Measurements from ENCODE around the gene CDHR5. TPM values are rescaled to one million over a fixed set of nuclear protein-coding genes. Genes with fewer than 3 reads are reported as not detected.
A peak's percentile ranks its signal among the peaks of the same experiment; 100 is the strongest.

The CDHR5 gene
- total and polyA plus RNA-seq, 3 experiments from 2014 or later, result not detected

DNA sequence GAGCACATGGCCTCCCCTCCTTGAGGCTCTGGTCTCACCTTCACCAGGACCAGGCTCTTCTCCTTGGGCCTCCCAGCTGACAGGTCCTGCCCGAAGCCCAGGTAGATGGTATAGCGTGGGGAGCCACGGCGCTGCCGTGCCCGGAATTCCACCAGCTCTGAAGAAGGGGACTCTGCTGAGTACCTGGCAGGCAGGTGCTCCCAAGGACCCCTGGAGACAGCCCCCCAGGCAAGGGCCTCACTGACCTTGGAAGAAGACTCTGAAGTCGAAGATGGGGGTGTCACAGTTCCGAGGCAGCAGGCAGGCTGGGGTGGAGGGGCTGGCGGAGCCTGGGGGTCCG lies 11.8 kb downstream of the CDHR5 start:
- H3K27ac ChIP-seq (ENCODE audit: low read depth, low read length), result peak overlapping the region; percentile 14
- POLR2A ChIA-PET, result no interaction called here
- Mint-ChIP-seq H3K27ac (peak overlapping the region in 7 of 8 donors; percentile 3 to 98 (median 86)), H3K27me3 (no peaks in the 10 kb centered on the region), H3K36me3 (peaks cover 0 to 57% (median 2%) of the 10 kb centered on the region in 3 donors), H3K4me1 (peaks cover 0 to 29% (median 10%) of the 10 kb centered on the region in 3 donors), H3K4me3 (no peak overlapping the region), H3K9me3 (no peaks in the 10 kb centered on the region)
- DNase-seq, result no peak
- H3K4me1 ChIP-seq (ENCODE audit: insufficient read depth, low read length), result peaks cover 18% of the 10 kb centered on the region
- H3K9me3 ChIP-seq (ENCODE audit: low read length), result no peaks in the 10 kb centered on the region
- CTCF ChIA-PET, result interaction anchor here (0.9 to 1.8 kb wide), 4 partner anchors 11 to 153 kb away, joined by 3 to 9 read pairs (median 4); no protein-coding TSS in a partner anchor
- H3K4me3 ChIP-seq (ENCODE audit: low read length), result no peak overlapping the region
- H3K36me3 ChIP-seq (ENCODE audit: insufficient read depth, low read length), result peaks cover 26% of the 10 kb centered on the region
- H3K27me3 ChIP-seq (ENCODE audit: insufficient read depth, low read length, poor library complexity, severe bottlenecking), result no peaks in the 10 kb centered on the region

DNA sequence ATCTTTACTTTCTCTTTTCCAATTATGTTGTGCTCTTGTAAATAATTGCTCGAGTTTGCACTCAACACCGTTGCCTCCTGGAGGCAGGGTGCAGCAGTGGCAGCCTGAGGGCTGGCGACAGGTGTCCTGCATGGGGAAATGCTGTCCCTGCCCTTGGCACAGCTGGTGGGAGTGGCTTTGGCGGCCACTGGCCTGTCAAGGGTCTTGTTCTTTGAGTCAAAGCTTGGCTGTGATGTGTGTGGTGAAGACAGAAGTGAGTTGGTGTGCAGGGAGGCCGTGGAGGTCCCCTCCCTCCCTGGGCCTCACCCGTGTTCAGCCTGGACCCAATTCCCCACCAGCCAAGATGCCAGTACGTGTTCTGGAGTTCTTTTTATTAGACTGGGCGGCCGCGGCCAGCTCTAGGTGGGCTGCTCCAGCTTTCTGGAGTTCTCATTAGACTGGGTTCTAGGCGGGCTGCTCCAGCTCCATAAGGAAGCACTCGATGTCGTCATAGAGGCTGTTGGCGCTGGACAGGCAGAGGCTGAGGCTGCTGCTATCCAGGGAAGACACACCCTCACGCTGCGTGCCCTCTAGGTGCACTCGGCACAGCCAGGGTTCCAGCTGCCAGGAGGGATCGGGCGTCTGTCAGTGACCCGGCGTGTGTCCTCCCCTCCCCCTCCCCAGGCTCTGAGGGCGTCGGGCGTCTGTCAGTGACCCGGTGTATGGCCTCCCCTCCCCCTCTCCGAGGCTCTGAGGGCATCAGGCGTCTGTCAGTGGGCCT lies 12.4 kb downstream of the CDHR5 start:
- peak overlapping the region in 3 of 7 donors; percentile 23 to 68 (median 24) for H3K4me3 Mint-ChIP-seq
- DNase-seq, result no peak

DNA sequence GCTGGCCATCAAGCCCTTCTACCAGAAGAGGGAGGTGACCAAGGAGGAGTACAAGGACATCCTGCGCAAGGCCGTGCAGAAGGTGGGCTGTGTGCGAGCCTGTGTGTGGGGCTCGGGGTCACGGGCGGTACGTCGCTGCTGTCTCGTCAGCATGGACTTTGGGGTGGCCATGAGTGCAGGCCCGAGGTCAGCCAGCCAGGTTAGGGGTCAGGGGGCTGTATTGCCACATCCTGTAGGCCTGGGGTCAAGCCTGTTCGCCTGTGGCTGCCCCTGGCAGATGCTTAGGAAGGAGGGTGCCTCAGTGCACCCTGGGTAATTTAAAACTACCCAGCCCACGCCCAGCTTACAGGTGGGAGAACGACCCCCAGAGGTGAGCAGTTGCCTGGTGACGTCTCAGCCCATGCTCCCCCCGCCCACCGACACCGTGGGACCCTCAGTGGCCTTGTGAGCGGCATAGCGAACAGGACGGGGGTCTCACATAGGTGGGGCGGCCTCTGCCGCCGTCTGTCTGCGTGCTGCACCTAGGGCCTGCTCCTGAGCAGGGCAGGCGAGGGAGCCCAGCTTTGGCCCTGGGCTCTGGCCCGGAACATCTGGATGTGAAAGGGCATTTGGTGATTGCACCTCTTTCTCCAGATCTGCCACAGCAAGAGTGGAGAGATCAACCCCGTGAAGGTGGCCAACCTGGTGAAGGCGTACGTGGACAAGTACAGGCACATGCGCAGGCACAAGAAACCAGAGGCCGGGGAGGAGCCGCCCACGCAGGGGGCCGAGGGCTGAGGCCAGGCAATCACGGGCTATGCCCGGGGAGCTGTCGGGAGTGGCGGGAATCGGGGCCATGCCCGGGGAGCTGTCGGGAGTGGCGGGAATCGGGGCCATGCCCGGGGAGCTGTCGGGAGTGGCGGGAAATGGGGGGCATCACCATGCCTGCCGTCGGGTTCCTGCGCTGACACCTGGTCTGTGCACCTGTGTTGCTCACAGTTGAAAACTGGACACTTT lies 13.5 kb downstream of the CDHR5 start:
- H3K4me3 Mint-ChIP-seq, result no peak overlapping the region
- ChIA-PET POLR2A (interaction anchor here (1.1 kb wide), 1 partner anchor 20 kb away, joined by 3 read pairs; no protein-coding TSS in a partner anchor), CTCF (no interaction called here)
- H3K27ac ChIP-seq (ENCODE audit: low read depth, low read length), result no peak overlapping the region
- DNase-seq, result no peak
- H3K27me3 Mint-ChIP-seq, result no peaks in the 10 kb centered on the region
- H3K4me3 ChIP-seq (ENCODE audit: low read length), result no peak overlapping the region
- H3K27me3 ChIP-seq (ENCODE audit: insufficient read depth, low read length, poor library complexity, severe bottlenecking), result no peaks in the 10 kb centered on the region
- peak overlapping the region in 3 of 8 donors; percentile 86 to 98 (median 96) for H3K27ac Mint-ChIP-seq
- H3K4me1 Mint-ChIP-seq, result peaks cover 0 to 27% (median 10%) of the 10 kb centered on the region in 3 donors
- no peaks in the 10 kb centered on the region for H3K9me3 Mint-ChIP-seq
- H3K9me3 ChIP-seq (ENCODE audit: low read length), result no peaks in the 10 kb centered on the region
- peaks cover 35% of the 10 kb centered on the region for H3K36me3 ChIP-seq (ENCODE audit: insufficient read depth, low read length)
- H3K36me3 Mint-ChIP-seq, result peaks cover 0 to 72% (median 4%) of the 10 kb centered on the region in 3 donors
- peaks cover 18% of the 10 kb centered on the region for H3K4me1 ChIP-seq (ENCODE audit: insufficient read depth, low read length)

More for the DNA sequence above, 12.4 kb downstream of the CDHR5 start:
- no peaks in the 10 kb centered on the region for H3K27me3 ChIP-seq (ENCODE audit: insufficient read depth, low read length, poor library complexity, severe bottlenecking)
- Mint-ChIP-seq H3K27ac (peak overlapping the region; percentile 75 to 98 (median 87)), H3K4me1 (peaks cover 0 to 29% (median 10%) of the 10 kb centered on the region in 3 donors), H3K9me3 (no peaks in the 10 kb centered on the region), H3K27me3 (no peaks in the 10 kb centered on the region), H3K36me3 (peaks cover 0 to 62% (median 2%) of the 10 kb centered on the region in 3 donors)
- no peaks in the 10 kb centered on the region for H3K9me3 ChIP-seq (ENCODE audit: low read length)
- H3K36me3 ChIP-seq (ENCODE audit: insufficient read depth, low read length), result peaks cover 26% of the 10 kb centered on the region
- H3K27ac ChIP-seq (ENCODE audit: low read depth, low read length), result peak overlapping the region; percentile 14
- ChIA-PET CTCF (interaction anchor here (1.5 kb wide), 1 partner anchor 10 kb away, joined by 5 read pairs; no protein-coding TSS in a partner anchor), POLR2A (interaction anchor here (1.1 kb wide), 1 partner anchor 21 kb away, joined by 3 read pairs; no protein-coding TSS in a partner anchor)
- H3K4me1 ChIP-seq (ENCODE audit: insufficient read depth, low read length), result peaks cover 18% of the 10 kb centered on the region
- no peak overlapping the region for H3K4me3 ChIP-seq (ENCODE audit: low read length)

DNA sequence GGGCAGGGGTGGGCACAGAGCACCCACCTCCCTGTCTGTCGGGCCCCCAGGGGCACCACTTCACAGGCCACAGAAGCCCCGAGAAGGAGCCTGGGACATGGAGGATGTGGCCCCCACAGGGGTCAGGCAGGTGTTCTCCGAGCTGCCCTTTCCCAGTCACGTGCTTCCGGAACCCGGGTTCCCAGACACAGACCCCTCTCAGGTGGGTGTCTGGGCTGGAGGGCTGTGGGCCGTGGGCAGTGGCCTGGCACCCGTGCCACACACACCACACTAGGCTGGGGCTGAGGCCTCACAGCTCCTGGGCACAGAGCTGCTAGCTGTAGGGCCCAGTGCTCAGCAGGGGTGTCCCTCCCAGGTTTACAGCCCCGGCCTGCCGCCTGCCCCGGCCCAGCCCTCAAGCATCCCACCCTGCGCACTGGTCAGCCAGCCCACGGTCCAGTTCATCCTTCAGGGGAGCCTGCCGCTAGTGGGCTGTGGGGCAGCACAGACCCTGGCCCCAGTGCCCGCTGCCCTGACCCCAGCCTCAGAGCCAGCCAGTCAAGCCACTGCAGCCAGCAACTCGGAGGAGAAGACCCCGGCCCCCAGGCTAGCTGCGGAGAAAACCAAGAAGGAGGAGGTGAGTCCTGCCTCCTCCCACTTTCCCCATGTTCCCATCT lies 14.5 kb downstream of the CDHR5 start:
- Histone ChIP-seq H3K4me1 (ENCODE audit: insufficient read depth, low read length) (peaks cover 18% of the 10 kb centered on the region), H3K4me3 (ENCODE audit: low read length) (no peak overlapping the region), H3K9me3 (ENCODE audit: low read length) (no peaks in the 10 kb centered on the region), H3K27ac (ENCODE audit: low read depth, low read length) (no peak overlapping the region), H3K27me3 (ENCODE audit: insufficient read depth, low read length, poor library complexity, severe bottlenecking) (no peaks in the 10 kb centered on the region), H3K36me3 (ENCODE audit: insufficient read depth, low read length) (peaks cover 38% of the 10 kb centered on the region)
- Mint-ChIP-seq H3K9me3 (no peaks in the 10 kb centered on the region), H3K4me1 (peaks cover 0 to 22% (median 8%) of the 10 kb centered on the region in 3 donors), H3K27me3 (no peaks in the 10 kb centered on the region), H3K36me3 (peaks cover 0 to 75% (median 4%) of the 10 kb centered on the region in 3 donors), H3K27ac (peak overlapping the region in 2 of 8 donors; percentile 47 to 96), H3K4me3 (no peak overlapping the region)
- CTCF ChIA-PET, result no interaction called here
- POLR2A ChIA-PET, result no interaction called here
- DNase-seq, result no peak

DNA sequence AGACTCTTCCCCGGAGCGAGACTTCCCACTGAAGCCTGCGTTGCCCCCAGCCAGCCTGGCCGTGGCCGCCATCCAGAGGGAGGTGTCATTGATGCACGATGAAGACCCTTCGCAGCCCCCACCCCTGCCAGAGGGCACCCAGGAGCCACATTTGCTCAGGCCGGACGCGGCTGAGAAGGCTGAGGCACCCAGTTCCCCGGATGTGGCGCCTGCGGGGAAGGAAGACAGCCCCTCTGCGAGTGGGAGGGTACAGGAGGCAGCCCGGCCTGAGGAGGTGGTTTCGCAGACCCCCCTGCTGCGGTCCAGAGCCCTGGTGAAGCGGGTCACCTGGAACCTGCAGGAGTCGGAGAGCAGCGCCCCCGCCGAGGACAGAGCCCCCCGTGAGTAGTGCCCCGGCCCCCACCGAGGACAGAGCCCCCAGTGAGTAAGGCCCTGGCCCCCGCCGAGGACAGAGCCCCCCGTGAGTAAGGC lies 15.4 kb downstream of the CDHR5 start:
- Histone ChIP-seq H3K9me3 (ENCODE audit: low read length) (no peaks in the 10 kb centered on the region), H3K36me3 (ENCODE audit: insufficient read depth, low read length) (peaks cover 45% of the 10 kb centered on the region), H3K27me3 (ENCODE audit: insufficient read depth, low read length, poor library complexity, severe bottlenecking) (no peaks in the 10 kb centered on the region), H3K27ac (ENCODE audit: low read depth, low read length) (no peak overlapping the region), H3K4me3 (ENCODE audit: low read length) (no peak overlapping the region), H3K4me1 (ENCODE audit: insufficient read depth, low read length) (peaks cover 12% of the 10 kb centered on the region)
- POLR2A ChIA-PET, result no interaction called here
- no peaks in the 10 kb centered on the region for H3K9me3 Mint-ChIP-seq
- CTCF ChIA-PET, result no interaction called here
- no peak overlapping the region for H3K27ac Mint-ChIP-seq
- peaks cover 0 to 18% (median 6%) of the 10 kb centered on the region in 3 donors for H3K4me1 Mint-ChIP-seq
- peaks cover 0 to 79% (median 4%) of the 10 kb centered on the region in 3 donors for H3K36me3 Mint-ChIP-seq
- DNase-seq, result no peak
- no peaks in the 10 kb centered on the region for H3K27me3 Mint-ChIP-seq
- no peak overlapping the region for H3K4me3 Mint-ChIP-seq

DNA sequence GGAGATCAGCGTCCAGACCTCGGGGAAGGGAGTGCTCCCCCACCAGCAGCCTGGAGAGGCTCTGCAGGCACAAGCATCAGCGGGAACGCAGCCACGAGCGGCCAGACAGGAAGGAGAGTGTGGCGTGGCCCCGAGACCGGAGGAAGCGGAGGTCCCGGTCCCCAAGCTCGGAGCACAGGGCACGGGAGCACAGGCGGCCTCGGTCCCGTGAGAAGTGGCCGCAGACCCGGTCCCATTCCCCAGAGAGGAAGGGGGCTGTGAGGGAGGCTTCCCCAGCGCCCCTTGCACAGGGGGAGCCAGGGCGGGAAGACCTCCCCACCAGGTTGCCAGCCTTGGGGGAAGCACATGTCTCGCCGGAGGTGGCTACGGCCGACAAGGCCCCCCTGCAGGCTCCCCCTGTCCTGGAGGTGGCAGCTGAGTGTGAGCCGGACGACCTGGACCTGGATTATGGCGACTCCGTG lies 15.9 kb downstream of the CDHR5 start:
- DNase-seq, result no peak
- H3K9me3 ChIP-seq (ENCODE audit: low read length), result no peaks in the 10 kb centered on the region
- H3K4me3 Mint-ChIP-seq, result peak overlapping the region in 2 of 7 donors; percentile 23 to 48
- no peak overlapping the region for H3K4me3 ChIP-seq (ENCODE audit: low read length)
- ChIA-PET POLR2A (no interaction called here), CTCF (no interaction called here)
- H3K4me1 Mint-ChIP-seq, result peaks cover 0 to 12% (median 3%) of the 10 kb centered on the region in 3 donors
- no peaks in the 10 kb centered on the region for H3K27me3 Mint-ChIP-seq
- H3K36me3 ChIP-seq (ENCODE audit: insufficient read depth, low read length), result peaks cover 45% of the 10 kb centered on the region
- no peaks in the 10 kb centered on the region for H3K27me3 ChIP-seq (ENCODE audit: insufficient read depth, low read length, poor library complexity, severe bottlenecking)
- H3K27ac Mint-ChIP-seq, result peak overlapping the region in 3 of 8 donors; percentile 42 to 64 (median 61)
- peaks cover 6% of the 10 kb centered on the region for H3K4me1 ChIP-seq (ENCODE audit: insufficient read depth, low read length)
- peaks cover 0 to 81% (median 7%) of the 10 kb centered on the region in 3 donors for H3K36me3 Mint-ChIP-seq
- H3K9me3 Mint-ChIP-seq, result no peaks in the 10 kb centered on the region
- H3K27ac ChIP-seq (ENCODE audit: low read depth, low read length), result no peak overlapping the region

DNA sequence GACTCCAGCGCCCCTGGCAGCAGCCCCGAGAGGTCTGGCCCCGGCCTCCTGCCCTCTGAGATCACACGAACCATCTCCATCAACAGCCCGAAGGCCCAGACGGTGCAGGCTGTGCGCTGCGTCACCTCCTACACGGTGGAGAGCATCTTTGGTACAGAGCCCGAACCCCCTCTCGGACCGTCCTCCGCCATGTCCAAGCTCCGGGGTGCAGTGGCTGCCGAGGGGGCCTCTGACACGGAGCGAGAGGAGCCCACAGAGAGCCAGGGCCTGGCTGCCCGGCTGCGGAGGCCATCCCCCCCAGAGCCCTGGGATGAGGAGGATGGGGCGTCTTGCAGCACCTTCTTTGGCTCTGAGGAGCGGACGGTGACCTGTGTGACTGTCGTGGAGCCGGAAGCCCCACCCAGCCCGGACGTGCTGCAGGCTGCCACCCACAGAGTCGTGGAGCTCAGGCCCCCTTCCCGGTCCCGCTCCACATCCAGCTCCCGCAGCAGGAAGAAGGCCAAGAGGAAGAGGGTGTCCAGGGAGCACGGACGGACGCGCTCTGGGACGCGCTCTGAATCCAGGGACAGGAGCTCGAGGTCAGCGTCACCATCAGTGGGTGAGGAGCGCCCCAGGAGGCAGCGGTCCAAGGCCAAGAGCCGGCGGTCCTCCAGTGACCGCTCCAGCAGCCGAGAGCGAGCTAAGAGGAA lies 16.6 kb downstream of the CDHR5 start:
- no peaks in the 10 kb centered on the region for H3K9me3 Mint-ChIP-seq
- no peaks in the 10 kb centered on the region for H3K9me3 ChIP-seq (ENCODE audit: low read length)
- DNase-seq, result no peak
- CTCF ChIA-PET, result no interaction called here
- peaks cover 0 to 84% (median 7%) of the 10 kb centered on the region in 3 donors for H3K36me3 Mint-ChIP-seq
- H3K4me1 ChIP-seq (ENCODE audit: insufficient read depth, low read length), result peaks cover 1% of the 10 kb centered on the region
- no peak overlapping the region for H3K4me3 ChIP-seq (ENCODE audit: low read length)
- H3K27ac ChIP-seq (ENCODE audit: low read depth, low read length), result no peak overlapping the region
- peaks cover 43% of the 10 kb centered on the region for H3K36me3 ChIP-seq (ENCODE audit: insufficient read depth, low read length)
- no peak overlapping the region for H3K27ac Mint-ChIP-seq
- H3K4me3 Mint-ChIP-seq, result peak overlapping the region in 1 of 7 donors; percentile 48
- peaks cover 0 to 6% (median 3%) of the 10 kb centered on the region in 3 donors for H3K4me1 Mint-ChIP-seq
- no peaks in the 10 kb centered on the region for H3K27me3 ChIP-seq (ENCODE audit: insufficient read depth, low read length, poor library complexity, severe bottlenecking)
- POLR2A ChIA-PET, result interaction anchor here (0.5 kb wide), 1 partner anchor 176 kb away, joined by 4 read pairs; no protein-coding TSS in a partner anchor
- H3K27me3 Mint-ChIP-seq, result no peaks in the 10 kb centered on the region
